ENCODE results near the gene TBC1D9.

TBC1D9 gene

DNA sequence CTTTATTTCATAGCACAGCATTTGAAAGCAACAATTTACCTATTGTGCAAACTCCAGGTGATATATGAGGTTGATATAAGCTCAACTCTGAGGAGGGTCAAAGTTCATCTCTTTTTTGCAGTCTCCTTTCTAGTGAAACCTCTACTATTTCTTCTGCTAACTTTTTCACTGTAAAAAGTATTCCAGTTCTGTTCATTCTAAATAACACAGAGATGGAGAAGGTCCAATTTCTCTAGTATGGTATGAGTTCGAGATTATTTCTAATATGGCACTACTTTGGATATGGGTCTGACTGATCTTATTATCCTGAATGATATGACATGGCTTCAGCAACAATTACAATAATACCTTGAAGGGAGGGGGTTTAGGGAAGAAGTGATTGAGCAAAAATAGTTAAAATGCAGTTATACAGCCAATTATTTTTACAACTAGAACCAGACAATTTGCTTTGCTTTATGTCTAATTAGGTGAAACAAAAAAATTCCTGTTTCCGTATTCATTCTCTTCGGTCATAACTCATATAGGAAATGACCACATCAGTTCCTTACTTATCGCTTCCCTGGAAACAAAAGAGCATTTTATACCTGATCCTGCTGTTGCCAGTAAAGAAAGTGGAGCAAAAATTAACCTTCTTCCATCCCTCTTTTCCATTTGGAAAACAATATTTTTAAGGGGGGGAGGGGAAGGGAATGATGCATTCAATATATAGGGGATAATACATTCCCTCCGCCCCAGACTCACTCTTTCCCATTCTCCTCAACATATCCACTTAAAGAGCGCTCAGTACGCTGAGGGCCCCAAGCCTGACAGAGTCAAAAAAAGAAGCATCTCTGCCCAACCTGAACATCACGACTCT lies 1.0 kb downstream of the TBC1D9 start:
- H3K4me1 ChIP-seq (ENCODE audit: control insufficient read depth, insufficient read depth, low read length), result no peaks in the 10 kb centered on the region
- TF ChIP-seq ZNF404 (tag by site-specific recombination; IDR thresholded peaks at IDR 0.05) (no peak), ZNF701 (tag by site-specific recombination; IDR thresholded peaks at IDR 0.05) (no peak), ZIC2 (tag by site-specific recombination; IDR thresholded peaks at IDR 0.05) (no peak), HOXA7 (CRISPR knock-in tag; IDR thresholded peaks at IDR 0.05; ENCODE audit: borderline replicate concordance) (no peak), ZNF629 (tag by site-specific recombination; IDR thresholded peaks at IDR 0.05) (peak; percentile 60), ZNF146 (tag by site-specific recombination; IDR thresholded peaks at IDR 0.05) (no peak), MYNN (tag by site-specific recombination; IDR thresholded peaks at IDR 0.05; ENCODE audit: borderline replicate concordance) (no peak), ZNF366 (tag by site-specific recombination; conservative IDR thresholded peaks at IDR 0.05) (0 out of 2 replicates have a peak, but pooled peaks have one; percentile 24), ZBTB1 (tag by site-specific recombination; IDR thresholded peaks at IDR 0.05) (no peak)
- POLR2A ChIA-PET, result no interaction called here
- CTCF ChIA-PET, result interaction anchor here (0.6 kb wide), 1 partner anchor 268 kb away, joined by 3 read pairs; no protein-coding TSS in a partner anchor
- peak overlapping the region; percentile 95 for H3K27ac ChIP-seq (ENCODE audit: extremely low read depth, low read depth, low read length)
- H3K36me3 ChIP-seq (ENCODE audit: control insufficient read depth in 2 of 2, insufficient read depth in 1 of 2, low read length in 2 of 2), result no peaks in the 10 kb centered on the region; a peak in 1 of 3 replicates
- H3K4me3 ChIP-seq (ENCODE audit: low read depth, low read length), result peak overlapping the region; percentile 91
- H3K9me3 ChIP-seq (ENCODE audit: control insufficient read depth, insufficient read depth, low read depth, low read length), result no peaks in the 10 kb centered on the region

DNA sequence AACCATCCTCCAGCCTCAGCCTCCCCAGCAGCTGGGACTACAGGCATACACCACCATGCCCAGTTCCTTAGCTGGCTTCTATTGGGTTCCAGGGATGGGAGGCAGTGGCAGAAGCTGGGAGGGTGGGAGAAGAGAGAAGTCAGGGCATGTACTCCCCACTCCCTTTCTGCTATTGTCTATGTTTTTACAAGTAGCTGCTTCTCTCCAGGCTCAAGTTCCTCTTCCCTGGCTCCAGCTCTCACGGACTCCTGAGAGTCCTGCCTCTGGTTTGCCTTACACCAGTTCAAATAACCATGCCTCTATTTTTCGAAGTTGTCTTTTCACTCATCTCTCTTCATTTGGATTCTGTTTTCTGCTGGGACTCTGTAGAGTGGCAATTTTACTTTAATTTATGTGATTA lies 2.9 kb downstream of the TBC1D9 start:
- CTCF ChIA-PET, result interaction anchor here (0.6 to 2.3 kb wide), 4 partner anchors 10 to 100 kb away, joined by 3 to 7 read pairs (median 4); no protein-coding TSS in a partner anchor
- Histone ChIP-seq H3K27ac (ENCODE audit: extremely low read depth, low read depth, low read length) (no peak overlapping the region), H3K4me1 (ENCODE audit: control insufficient read depth, insufficient read depth, low read length) (no peaks in the 10 kb centered on the region), H3K9me3 (ENCODE audit: control insufficient read depth, insufficient read depth, low read depth, low read length) (no peaks in the 10 kb centered on the region), H3K4me3 (ENCODE audit: low read depth, low read length) (no peak overlapping the region), H3K36me3 (ENCODE audit: control insufficient read depth in 2 of 2, insufficient read depth in 1 of 2, low read length in 2 of 2) (no peaks in the 10 kb centered on the region; a peak in 1 of 3 replicates)
- TF ChIP-seq ZNF610 (tag by site-specific recombination; IDR thresholded peaks at IDR 0.05; ENCODE audit: borderline replicate concordance), result no peak
- TF ChIP-seq ZNF560 (tag by site-specific recombination; IDR thresholded peaks at IDR 0.05; ENCODE audit: borderline replicate concordance), result no peak
- TF ChIP-seq ZNF366 (tag by site-specific recombination; conservative IDR thresholded peaks at IDR 0.05), result no peak
- TF ChIP-seq ZNF776 (tag by site-specific recombination; IDR thresholded peaks at IDR 0.05; ENCODE audit: borderline replicate concordance), result no peak
- TF ChIP-seq, protein P1, sequence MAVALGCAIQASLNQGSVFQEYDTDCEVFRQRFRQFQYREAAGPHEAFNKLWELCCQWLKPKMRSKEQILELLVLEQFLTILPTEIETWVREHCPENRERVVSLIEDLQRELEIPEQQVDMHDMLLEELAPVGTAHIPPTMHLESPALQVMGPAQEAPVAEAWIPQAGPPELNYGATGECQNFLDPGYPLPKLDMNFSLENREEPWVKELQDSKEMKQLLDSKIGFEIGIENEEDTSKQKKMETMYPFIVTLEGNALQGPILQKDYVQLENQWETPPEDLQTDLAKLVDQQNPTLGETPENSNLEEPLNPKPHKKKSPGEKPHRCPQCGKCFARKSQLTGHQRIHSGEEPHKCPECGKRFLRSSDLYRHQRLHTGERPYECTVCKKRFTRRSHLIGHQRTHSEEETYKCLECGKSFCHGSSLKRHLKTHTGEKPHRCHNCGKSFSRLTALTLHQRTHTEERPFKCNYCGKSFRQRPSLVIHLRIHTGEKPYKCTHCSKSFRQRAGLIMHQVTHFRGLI (tag by site-specific recombination; IDR thresholded peaks at IDR 0.05), result no peak
- TF ChIP-seq, protein P2, sequence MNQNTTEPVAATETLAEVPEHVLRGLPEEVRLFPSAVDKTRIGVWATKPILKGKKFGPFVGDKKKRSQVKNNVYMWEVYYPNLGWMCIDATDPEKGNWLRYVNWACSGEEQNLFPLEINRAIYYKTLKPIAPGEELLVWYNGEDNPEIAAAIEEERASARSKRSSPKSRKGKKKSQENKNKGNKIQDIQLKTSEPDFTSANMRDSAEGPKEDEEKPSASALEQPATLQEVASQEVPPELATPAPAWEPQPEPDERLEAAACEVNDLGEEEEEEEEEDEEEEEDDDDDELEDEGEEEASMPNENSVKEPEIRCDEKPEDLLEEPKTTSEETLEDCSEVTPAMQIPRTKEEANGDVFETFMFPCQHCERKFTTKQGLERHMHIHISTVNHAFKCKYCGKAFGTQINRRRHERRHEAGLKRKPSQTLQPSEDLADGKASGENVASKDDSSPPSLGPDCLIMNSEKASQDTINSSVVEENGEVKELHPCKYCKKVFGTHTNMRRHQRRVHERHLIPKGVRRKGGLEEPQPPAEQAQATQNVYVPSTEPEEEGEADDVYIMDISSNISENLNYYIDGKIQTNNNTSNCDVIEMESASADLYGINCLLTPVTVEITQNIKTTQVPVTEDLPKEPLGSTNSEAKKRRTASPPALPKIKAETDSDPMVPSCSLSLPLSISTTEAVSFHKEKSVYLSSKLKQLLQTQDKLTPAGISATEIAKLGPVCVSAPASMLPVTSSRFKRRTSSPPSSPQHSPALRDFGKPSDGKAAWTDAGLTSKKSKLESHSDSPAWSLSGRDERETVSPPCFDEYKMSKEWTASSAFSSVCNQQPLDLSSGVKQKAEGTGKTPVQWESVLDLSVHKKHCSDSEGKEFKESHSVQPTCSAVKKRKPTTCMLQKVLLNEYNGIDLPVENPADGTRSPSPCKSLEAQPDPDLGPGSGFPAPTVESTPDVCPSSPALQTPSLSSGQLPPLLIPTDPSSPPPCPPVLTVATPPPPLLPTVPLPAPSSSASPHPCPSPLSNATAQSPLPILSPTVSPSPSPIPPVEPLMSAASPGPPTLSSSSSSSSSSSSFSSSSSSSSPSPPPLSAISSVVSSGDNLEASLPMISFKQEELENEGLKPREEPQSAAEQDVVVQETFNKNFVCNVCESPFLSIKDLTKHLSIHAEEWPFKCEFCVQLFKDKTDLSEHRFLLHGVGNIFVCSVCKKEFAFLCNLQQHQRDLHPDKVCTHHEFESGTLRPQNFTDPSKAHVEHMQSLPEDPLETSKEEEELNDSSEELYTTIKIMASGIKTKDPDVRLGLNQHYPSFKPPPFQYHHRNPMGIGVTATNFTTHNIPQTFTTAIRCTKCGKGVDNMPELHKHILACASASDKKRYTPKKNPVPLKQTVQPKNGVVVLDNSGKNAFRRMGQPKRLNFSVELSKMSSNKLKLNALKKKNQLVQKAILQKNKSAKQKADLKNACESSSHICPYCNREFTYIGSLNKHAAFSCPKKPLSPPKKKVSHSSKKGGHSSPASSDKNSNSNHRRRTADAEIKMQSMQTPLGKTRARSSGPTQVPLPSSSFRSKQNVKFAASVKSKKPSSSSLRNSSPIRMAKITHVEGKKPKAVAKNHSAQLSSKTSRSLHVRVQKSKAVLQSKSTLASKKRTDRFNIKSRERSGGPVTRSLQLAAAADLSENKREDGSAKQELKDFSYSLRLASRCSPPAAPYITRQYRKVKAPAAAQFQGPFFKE (tag by site-specific recombination; IDR thresholded peaks at IDR 0.05; ENCODE audit: borderline replicate concordance), result no peak
- no peak for TF ChIP-seq ZNF629 (tag by site-specific recombination; IDR thresholded peaks at IDR 0.05)
- TF ChIP-seq, protein P3, sequence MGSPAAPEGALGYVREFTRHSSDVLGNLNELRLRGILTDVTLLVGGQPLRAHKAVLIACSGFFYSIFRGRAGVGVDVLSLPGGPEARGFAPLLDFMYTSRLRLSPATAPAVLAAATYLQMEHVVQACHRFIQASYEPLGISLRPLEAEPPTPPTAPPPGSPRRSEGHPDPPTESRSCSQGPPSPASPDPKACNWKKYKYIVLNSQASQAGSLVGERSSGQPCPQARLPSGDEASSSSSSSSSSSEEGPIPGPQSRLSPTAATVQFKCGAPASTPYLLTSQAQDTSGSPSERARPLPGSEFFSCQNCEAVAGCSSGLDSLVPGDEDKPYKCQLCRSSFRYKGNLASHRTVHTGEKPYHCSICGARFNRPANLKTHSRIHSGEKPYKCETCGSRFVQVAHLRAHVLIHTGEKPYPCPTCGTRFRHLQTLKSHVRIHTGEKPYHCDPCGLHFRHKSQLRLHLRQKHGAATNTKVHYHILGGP (tag by site-specific recombination; IDR thresholded peaks at IDR 0.05), result no peak
- TF ChIP-seq ZBTB17 (tag by site-specific recombination; IDR thresholded peaks at IDR 0.05), result no peak
- no peak for TF ChIP-seq KLF9 (tag by site-specific recombination; IDR thresholded peaks at IDR 0.05; ENCODE audit: low read depth)
- TF ChIP-seq ZNF223 (tag by site-specific recombination; IDR thresholded peaks at IDR 0.05), result no peak
- TF ChIP-seq ZNF184 (tag by site-specific recombination; IDR thresholded peaks at IDR 0.05), result no peak
- POLR2A ChIA-PET, result no interaction called here

Measured in HEK293 (cell line).